Daoy (cell line): ENCODE measurements around the gene MYH1. TPM values are rescaled to one million over a fixed set of nuclear protein-coding genes. Genes with fewer than 3 reads are reported as not detected.

Source experiments
- DNase-seq: peaks from one replicate; pipeline ENCODE4 v3.0.0-alpha.2; 2015; ENCODE audit warnings: low read depth
- total RNA-seq: library from RNA; depleted of rRNA; stranded (reverse); fragments of >200 nt; shearing (Covaris generic); gene quantifications from 2 replicates; pipeline ENCODE4 v1.2.3, GENCODE V29; 2014; rRNA removed

MYH1 gene
- total RNA-seq, 1 experiment from 2014 or later: not detected

GRCh38 chr17:10482252-10482651, 36.1 kb downstream of the MYH1 start:
- DNase-seq: no peak

- no peak for DNase-seq
Measured at GRCh38 chr17:10477701-10478100, 40.6 kb downstream of the MYH1 start.

- peak; percentile 13 for DNase-seq
Measured at GRCh38 chr17:10474536-10474935, 43.8 kb downstream of the MYH1 start.

GRCh38 chr17:10471858-10472257, 46.5 kb downstream of the MYH1 start:
- peak; percentile 7 for DNase-seq

- no peak for DNase-seq
Measured at GRCh38 chr17:10469459-10469858, 48.9 kb downstream of the MYH1 start, which contains the start of gene MYH4. MYH4 (minus strand) TSS chr17:10469559; CDS start chr17:10466745, 2,814 bp downstream.

- DNase-seq: no peak
Measured at GRCh38 chr17:10463402-10463801, 54.9 kb downstream of the MYH1 start.

- DNase-seq: no peak
Measured at GRCh38 chr17:10460062-10460461, 58.3 kb downstream of the MYH1 start.

GRCh38 chr17:10458701-10459100, 59.6 kb downstream of the MYH1 start:
- DNase-seq: no peak

GRCh38 chr17:10457952-10458351, 60.4 kb downstream of the MYH1 start:
- no peak for DNase-seq

- no peak for DNase-seq
Measured at GRCh38 chr17:10447026-10447931, 71.1 kb downstream of the MYH1 start.

Other genes with a start within 250 kb of the MYH1 start
- under 0.01 TPM in 1 of 2 replicates, not detected in the other for gene MYH13, start 145.5 kb downstream of the MYH1 start, total RNA-seq
- gene MYH8, start 96.6 kb downstream of the MYH1 start, total RNA-seq: not detected in 2 replicates
- gene MYH4, start 49.0 kb downstream of the MYH1 start, total RNA-seq: not detected in 2 replicates
- gene MYH2, start 31.1 kb upstream of the MYH1 start, total RNA-seq: not detected in 2 replicates
- 0.63 and 0.80 TPM in 2 replicates for gene MYH3, start 138.8 kb upstream of the MYH1 start, total RNA-seq
- 45.6 and 45.7 TPM in 2 replicates for gene SCO1, start 179.0 kb upstream of the MYH1 start, total RNA-seq
- gene ADPRM, start 179.1 kb upstream of the MYH1 start, total RNA-seq: 8.6 and 12.3 TPM in 2 replicates
- 0.17 TPM in 1 of 2 replicates, not detected in the other for gene TMEM220, start 211.5 kb upstream of the MYH1 start, total RNA-seq